ACC112 (cell line): ENCODE results near the gene GJD2.

ENCODE experiments used
- H2AFZ ChIP-seq: fragments of 200-600 bp; sonication (generic); one replicate; pipeline ENCODE4 v1.6.0; 2017; ENCODE audit warnings: antibody characterized with exemption, low read length; ENCODE audit not compliant: unreplicated experiment
- H3K27ac ChIP-seq: fragments of 200-600 bp; sonication (generic); 2 replicates; pipeline ENCODE4 v1.5.1; 2014; ENCODE audit warnings: low read depth, mild to moderate bottlenecking, antibody characterized with exemption, low read length, moderate library complexity
- H3K27me3 ChIP-seq: fragments of 200-600 bp; sonication (generic); 2 replicates; pipeline ENCODE4 v1.6.1; 2014; ENCODE audit warnings: mild to moderate bottlenecking, antibody characterized with exemption, low read length, moderate library complexity, mixed read lengths; ENCODE audit not compliant: insufficient read depth
- H3K36me3 ChIP-seq: fragments of 200-600 bp; sonication (generic); 2 replicates; pipeline ENCODE4 v1.6.1; 2016; ENCODE audit warnings: mild to moderate bottlenecking, antibody characterized with exemption, low read length, moderate library complexity, mixed read lengths; ENCODE audit not compliant: insufficient read depth
- H3K4me1 ChIP-seq: fragments of 200-600 bp; sonication (generic); one replicate; pipeline ENCODE4 v1.6.1; 2016; ENCODE audit warnings: low read length, mixed read lengths; ENCODE audit not compliant: insufficient read depth, unreplicated experiment, control insufficient read depth
- H3K4me3 ChIP-seq: fragments of 200-600 bp; sonication (generic); 2 replicates; pipeline ENCODE4 v1.5.1; 2014; ENCODE audit warnings: mild to moderate bottlenecking, low read depth, low read length
- H3K79me2 ChIP-seq: fragments of 200-600 bp; sonication (generic); one replicate; pipeline ENCODE4 v1.6.0; 2016; ENCODE audit warnings: low read length; ENCODE audit not compliant: control insufficient read depth, unreplicated experiment, insufficient read depth

Gene GJD2

GRCh38 chr15:34754674-34755418 lies at the start of gene GJD2:
Gene GJD2, minus strand, starts transcription at chr15:34754998. Its CDS starts 510 bp downstream, at chr15:34754488.
- Histone ChIP-seq H3K27me3 (peaks cover 97% of the 10 kb centered on the region), H3K79me2 (no peaks in the 10 kb centered on the region), H3K36me3 (no peaks in the 10 kb centered on the region), H3K4me1 (no peaks in the 10 kb centered on the region), H3K4me3 (peak within 1 kb of the TSS; percentile 64), H3K27ac (no peak within 1 kb of the TSS), H2AFZ (no peak within 1 kb of the TSS)

DNA sequence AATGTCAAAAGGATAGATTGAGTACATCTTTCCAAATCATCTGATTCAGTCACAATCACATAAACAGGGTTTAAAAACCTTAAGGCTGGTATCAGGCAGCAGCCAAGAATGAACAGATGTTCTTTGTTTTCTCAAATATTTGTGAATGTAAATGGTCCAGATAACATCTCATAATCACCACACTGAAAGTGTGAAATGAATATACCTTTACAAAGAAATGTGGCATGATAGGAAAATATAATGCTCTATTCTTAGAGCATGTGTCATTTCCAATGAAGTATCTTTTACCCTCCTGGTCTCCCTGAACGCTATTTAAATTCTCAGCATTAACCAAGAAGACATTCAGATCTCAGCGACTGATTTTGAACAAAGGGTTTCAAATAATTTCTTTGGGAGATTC lies 49.3 kb upstream of the GJD2 start:
- Histone ChIP-seq H3K79me2 (no peaks in the 10 kb centered on the region), H2AFZ (no peak overlapping the region), H3K4me1 (peaks cover 9% of the 10 kb centered on the region), H3K4me3 (no peak overlapping the region), H3K27me3 (no peaks in the 10 kb centered on the region), H3K36me3 (no peaks in the 10 kb centered on the region), H3K27ac (no peak overlapping the region)

- no peak overlapping the region for H3K4me3 ChIP-seq
- H3K27me3 ChIP-seq: no peaks in the 10 kb centered on the region
- no peaks in the 10 kb centered on the region for H3K36me3 ChIP-seq
- no peak overlapping the region for H2AFZ ChIP-seq
- no peak overlapping the region for H3K27ac ChIP-seq
- no peaks in the 10 kb centered on the region for H3K79me2 ChIP-seq
- peaks cover 13% of the 10 kb centered on the region for H3K4me1 ChIP-seq
Observed at GRCh38 chr15:34802803-34803750, 48.3 kb upstream of the GJD2 start.

GRCh38 chr15:34802371-34802770 lies 47.6 kb upstream of the GJD2 start:
- Histone ChIP-seq H3K4me1 (peaks cover 13% of the 10 kb centered on the region), H3K4me3 (no peak overlapping the region), H3K79me2 (no peaks in the 10 kb centered on the region), H2AFZ (no peak overlapping the region), H3K27me3 (peaks cover 4% of the 10 kb centered on the region), H3K36me3 (no peaks in the 10 kb centered on the region), H3K27ac (no peak overlapping the region)

DNA sequence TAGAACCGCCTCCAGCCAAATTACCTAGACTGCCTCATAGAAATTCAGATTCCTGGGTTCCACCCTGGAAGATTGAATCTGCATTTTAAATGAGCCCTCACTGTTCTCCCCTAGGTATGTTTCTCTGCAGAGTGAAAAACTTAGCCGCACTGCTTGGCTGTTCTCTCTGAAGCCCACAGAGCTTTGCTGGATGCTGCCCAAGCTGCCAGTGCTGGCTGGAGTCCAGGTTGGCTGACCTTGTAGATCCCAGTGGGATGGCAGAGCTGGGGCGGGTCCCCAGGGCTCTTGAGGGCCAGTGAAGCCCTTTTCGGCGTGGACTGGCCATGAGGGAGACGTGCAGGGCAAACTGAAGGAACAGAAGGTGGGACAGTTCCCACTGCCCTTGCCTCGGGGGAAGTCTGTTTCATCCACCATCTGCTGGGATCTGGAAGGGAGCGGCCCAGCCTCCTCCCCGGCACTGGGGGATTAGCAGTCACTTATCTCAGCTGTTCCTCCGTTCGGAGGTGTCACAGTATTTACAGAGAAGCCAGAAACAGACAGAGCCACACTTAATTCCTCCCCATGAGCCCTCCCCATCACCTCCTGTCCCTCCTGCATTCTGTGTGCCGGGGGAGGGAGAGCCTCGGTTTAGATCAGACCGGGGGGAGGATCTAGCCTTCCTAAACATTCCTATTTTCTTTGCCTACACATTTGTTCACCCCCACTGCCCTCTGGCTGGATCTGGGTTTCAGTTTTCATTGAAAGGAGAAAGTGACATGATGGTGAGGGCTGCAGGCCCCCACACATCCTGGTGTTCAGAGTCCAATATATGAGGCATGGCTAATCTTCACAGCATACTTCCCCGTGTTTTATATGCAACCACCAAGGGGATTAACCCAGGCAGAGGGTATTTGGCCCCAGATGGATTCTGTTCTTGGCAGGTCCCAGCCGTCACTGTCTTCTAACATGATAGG lies 44.6 kb upstream of the GJD2 start:
- no peaks in the 10 kb centered on the region for H3K36me3 ChIP-seq
- H3K4me1 ChIP-seq: peaks cover 18% of the 10 kb centered on the region
- H3K79me2 ChIP-seq: no peaks in the 10 kb centered on the region
- H3K4me3 ChIP-seq: peak overlapping the region; percentile 47; the same call in 1 of the 2 replicates
- H2AFZ ChIP-seq: peak overlapping the region; percentile 81
- no peak overlapping the region for H3K27ac ChIP-seq
- H3K27me3 ChIP-seq: peaks cover 31% of the 10 kb centered on the region

- Histone ChIP-seq H3K4me3 (no peak overlapping the region), H3K79me2 (no peaks in the 10 kb centered on the region), H3K4me1 (peaks cover 18% of the 10 kb centered on the region), H3K27ac (no peak overlapping the region), H2AFZ (no peak overlapping the region), H3K27me3 (peaks cover 56% of the 10 kb centered on the region), H3K36me3 (no peaks in the 10 kb centered on the region)
Observed at GRCh38 chr15:34796847-34797435, 42.1 kb upstream of the GJD2 start.

GRCh38 chr15:34795267-34796081 lies 40.7 kb upstream of the GJD2 start, which contains the start of gene ACTC1:
Gene ACTC1, minus strand, starts transcription at chr15:34795549. Its CDS starts 741 bp downstream, at chr15:34794808.
- Histone ChIP-seq H3K4me3 (peak within 1 kb of the TSS; percentile 65), H2AFZ (peak within 1 kb of the TSS; percentile 86), H3K27ac (no peak within 1 kb of the TSS), H3K4me1 (peaks cover 18% of the 10 kb centered on the region), H3K27me3 (peaks cover 69% of the 10 kb centered on the region), H3K79me2 (no peaks in the 10 kb centered on the region), H3K36me3 (no peaks in the 10 kb centered on the region)

- Histone ChIP-seq H3K4me3 (peak overlapping the region; percentile 65), H3K36me3 (no peaks in the 10 kb centered on the region), H3K27me3 (peaks cover 72% of the 10 kb centered on the region), H3K27ac (no peak overlapping the region), H2AFZ (peak overlapping the region; percentile 86), H3K79me2 (no peaks in the 10 kb centered on the region), H3K4me1 (peaks cover 16% of the 10 kb centered on the region)
Observed at GRCh38 chr15:34794590-34795206, 39.9 kb upstream of the GJD2 start.

DNA sequence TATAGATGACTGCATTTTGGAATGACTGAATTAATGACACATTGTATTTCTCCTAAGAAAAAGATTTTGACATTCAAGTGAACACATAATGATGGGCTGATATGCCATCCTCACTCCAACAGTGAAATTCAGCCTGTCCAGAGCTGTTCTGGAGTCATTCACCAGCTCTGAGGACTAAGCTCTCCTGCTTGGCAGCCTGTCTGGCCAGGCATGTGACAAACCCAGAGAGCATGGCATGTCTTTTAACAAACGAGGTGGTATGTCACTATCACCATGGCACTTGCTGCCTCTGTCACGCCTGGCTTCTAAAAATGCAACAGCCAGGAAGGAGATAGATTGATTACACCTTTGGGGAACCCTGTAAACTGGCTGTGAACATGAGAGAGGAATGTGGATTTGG lies 39.1 kb upstream of the GJD2 start:
- Histone ChIP-seq H3K36me3 (no peaks in the 10 kb centered on the region), H3K79me2 (no peaks in the 10 kb centered on the region), H3K27ac (no peak overlapping the region), H3K4me3 (no peak overlapping the region), H3K27me3 (peaks cover 80% of the 10 kb centered on the region), H3K4me1 (peaks cover 8% of the 10 kb centered on the region), H2AFZ (no peak overlapping the region)
